LNCaP clone FGC (cell line): Measurements from ENCODE around the gene LRRC51.

ENCODE experiments used
- DNase-seq: peaks from one replicate; pipeline ENCODE4 v3.0.0-alpha.2; 2011; ENCODE audit warnings: low read depth
- H3K4me3 ChIP-seq: 2 replicates; pipeline ENCODE4 v1.5.1; 2011; ENCODE audit warnings: mild to moderate bottlenecking, low read depth, low read length, control low read depth
- CTCF ChIP-seq: IDR thresholded peaks from 2 replicates; pipeline ENCODE4 v1.5.1; 2012; ENCODE audit warnings: mild to moderate bottlenecking; ENCODE audit not compliant: control insufficient read depth, insufficient read depth; ENCODE audit errors: extremely low read depth

Gene LRRC51

GRCh38 chr11:72083414-72083813 is 2.8 kb downstream of the LRRC51 start:
- H3K4me3 ChIP-seq, result no peak overlapping the region
- DNase-seq, result no peak
- TF ChIP-seq CTCF, result no peak

- DNase-seq, result no peak
- TF ChIP-seq CTCF, result no peak
- no peak overlapping the region for H3K4me3 ChIP-seq
Measured at GRCh38 chr11:72084076-72084475, 3.4 kb downstream of the LRRC51 start.

- no peak for DNase-seq
- no peak overlapping the region for H3K4me3 ChIP-seq
Measured at GRCh38 chr11:72084965-72085364, 4.3 kb downstream of the LRRC51 start.

GRCh38 chr11:72085621-72086351 is 5.1 kb downstream of the LRRC51 start:
- TF ChIP-seq CTCF, result no peak
- DNase-seq, result no peak

More at GRCh38 chr11:72084965-72085364, 4.3 kb downstream of the LRRC51 start:
- TF ChIP-seq CTCF, result no peak

GRCh38 chr11:72088076-72088808 is 7.6 kb downstream of the LRRC51 start:
- TF ChIP-seq CTCF, result no peak
- H3K4me3 ChIP-seq, result no peak overlapping the region
- no peak for DNase-seq

More at GRCh38 chr11:72085621-72086351, 5.1 kb downstream of the LRRC51 start:
- no peak overlapping the region for H3K4me3 ChIP-seq

GRCh38 chr11:72091292-72091691 is 10.6 kb downstream of the LRRC51 start:
- peak; percentile 35 for DNase-seq
- no peak overlapping the region for H3K4me3 ChIP-seq
- TF ChIP-seq CTCF, result peak; percentile 96
